Osteoblast (primary cell): ENCODE results near the gene BOLA3. TPM values are rescaled to one million over a fixed set of nuclear protein-coding genes. Genes with fewer than 3 reads are reported as not detected.
A peak's percentile ranks its signal among the peaks of the same experiment; 100 is the strongest.
"Not testable (repeated sequence)": the region's sequence is repeated elsewhere in the genome, so short reads cannot be mapped to it uniquely, and the experiment has no call there.

Experiments used
- DNase-seq: peaks from one replicate; pipeline ENCODE4 v3.0.0; 2011; ENCODE audit warnings: low spot score, mixed read lengths; ENCODE audit not compliant: insufficient read length; ENCODE audit errors: missing footprints
- H2AFZ ChIP-seq: 2 replicates; pipeline ENCODE4 v1.6.0; 2011; ENCODE audit warnings: mild to moderate bottlenecking, low read length
- H3K27ac ChIP-seq: 2 replicates; pipeline ENCODE4 v1.5.1; 2011; ENCODE audit warnings: mild to moderate bottlenecking, low read depth, low read length, moderate library complexity
- H3K27me3 ChIP-seq: 2 replicates; pipeline ENCODE4 v1.6.0; 2012; ENCODE audit warnings: mild to moderate bottlenecking, control low read depth, inconsistent platforms, low read length, moderate library complexity; ENCODE audit not compliant: insufficient read depth
- H3K36me3 ChIP-seq: 2 replicates; pipeline ENCODE4 v1.5.1; 2011; ENCODE audit warnings: mild to moderate bottlenecking, low read length, control low read depth, moderate library complexity; ENCODE audit not compliant: insufficient read depth
- H3K4me1 ChIP-seq: 2 replicates; pipeline ENCODE4 v1.5.1; 2011; ENCODE audit warnings: mild to moderate bottlenecking, low read length, control low read depth, moderate library complexity; ENCODE audit not compliant: insufficient read depth
- H3K4me2 ChIP-seq: 2 replicates; pipeline ENCODE4 v1.6.0; 2011; ENCODE audit warnings: mild to moderate bottlenecking, low read length; ENCODE audit not compliant: insufficient read depth
- H3K4me3 ChIP-seq: fragments of 200-600 bp; sonication (generic); 3 replicates; pipeline ENCODE4 v1.5.1; 2012; ENCODE audit warnings: mild to moderate bottlenecking, low read length, inconsistent platforms; ENCODE audit not compliant: insufficient read depth
- H3K79me2 ChIP-seq: 2 replicates; pipeline ENCODE4 v1.6.0; 2012; ENCODE audit warnings: mild to moderate bottlenecking, low read length, control low read depth, inconsistent platforms; ENCODE audit not compliant: insufficient read depth
- H3K9me3 ChIP-seq: 2 replicates; pipeline ENCODE4 v1.5.1; 2011; ENCODE audit warnings: low read depth, low read length, control low read depth
- H4K20me1 ChIP-seq: 2 replicates; pipeline ENCODE4 v1.6.0; 2012; ENCODE audit warnings: mild to moderate bottlenecking, low read length, control low read depth; ENCODE audit not compliant: insufficient read depth
- CTCF ChIP-seq: IDR thresholded peaks from 2 replicates; pipeline ENCODE4 v1.5.1; 2011; ENCODE audit warnings: mild to moderate bottlenecking, low read depth, low read length, moderate library complexity; ENCODE audit errors: extremely low read depth
- total RNA-seq: library from RNA; depleted of rRNA; stranded (reverse); fragments of >200 nt; gene quantifications from 2 replicates; pipeline ENCODE4 v1.2.3, GENCODE V29; 2012

The BOLA3 gene
- total RNA-seq, 1 donor = 17.4 TPM

GRCh38 chr2:74121846-74122245, 25.9 kb downstream of the BOLA3 start:
- DNase-seq = not testable (repeated sequence)

GRCh38 chr2:74119912-74120825, 27.5 kb downstream of the BOLA3 start:
- H3K36me3 ChIP-seq = no peaks in the 10 kb centered on the region
- peak overlapping the region; percentile 91 for H3K4me2 ChIP-seq
- DNase-seq = peak; percentile 99
- H3K79me2 ChIP-seq = no peaks in the 10 kb centered on the region
- peak overlapping the region; percentile 97 for H2AFZ ChIP-seq
- H3K27ac ChIP-seq = peak overlapping the region; percentile 69
- peak; percentile 46 for TF ChIP-seq CTCF
- peaks cover 9% of the 10 kb centered on the region for H3K4me1 ChIP-seq
- H3K27me3 ChIP-seq = no peaks in the 10 kb centered on the region
- H3K4me3 ChIP-seq = peak overlapping the region; percentile 93
- peaks cover 3% of the 10 kb centered on the region for H3K9me3 ChIP-seq
- no peaks in the 10 kb centered on the region for H4K20me1 ChIP-seq

More at GRCh38 chr2:74121846-74122245, 25.9 kb downstream of the BOLA3 start:
- H2AFZ ChIP-seq, H3K4me1 ChIP-seq, H4K20me1 ChIP-seq, H3K27me3 ChIP-seq, H3K27ac ChIP-seq, H3K4me3 ChIP-seq, H3K4me2 ChIP-seq, H3K79me2 ChIP-seq, H3K36me3 ChIP-seq, H3K9me3 ChIP-seq: not testable (repeated sequence)

- Histone ChIP-seq H3K4me3 (no peak overlapping the region), H3K79me2 (no peaks in the 10 kb centered on the region), H3K27me3 (no peaks in the 10 kb centered on the region), H2AFZ (peak overlapping the region; percentile 97), H3K4me2 (peak overlapping the region; percentile 91), H3K36me3 (no peaks in the 10 kb centered on the region), H4K20me1 (no peaks in the 10 kb centered on the region), H3K9me3 (peaks cover 3% of the 10 kb centered on the region), H3K4me1 (peaks cover 9% of the 10 kb centered on the region), H3K27ac (no peak overlapping the region)
- DNase-seq = no peak
- TF ChIP-seq CTCF = no peak
Observed at GRCh38 chr2:74119339-74119738, 28.4 kb downstream of the BOLA3 start.

- H3K79me2 ChIP-seq = no peaks in the 10 kb centered on the region
- H3K4me2 ChIP-seq = no peak overlapping the region
- no peaks in the 10 kb centered on the region for H4K20me1 ChIP-seq
- no peak for DNase-seq
- no peaks in the 10 kb centered on the region for H3K9me3 ChIP-seq
- TF ChIP-seq CTCF = no peak
- H3K27ac ChIP-seq = no peak overlapping the region
- H2AFZ ChIP-seq = no peak overlapping the region
- no peaks in the 10 kb centered on the region for H3K27me3 ChIP-seq
- no peak overlapping the region for H3K4me3 ChIP-seq
- H3K36me3 ChIP-seq = no peaks in the 10 kb centered on the region
- no peaks in the 10 kb centered on the region for H3K4me1 ChIP-seq
Observed at GRCh38 chr2:74111380-74111779, 36.3 kb downstream of the BOLA3 start.
